Effector memory CD8-positive, alpha-beta T cell (primary cell): ENCODE data around the gene GGN.

Experiments
- ATAC-seq: fragments of 150-1000 bp; cut with Tn5 transposase; replicated peaks from 2 replicates; pipeline ENCODE4 v1.10.0; 2021; ENCODE audit warnings: mild to moderate bottlenecking, moderate library complexity
- DNase-seq, 3 experiments: peaks; one replicate each; pipeline ENCODE4 v3.0.0; 2021
- H3K27ac Mint-ChIP-seq, 2 donors: one replicate each; pipeline ENCODE4 v1.8.0; 2022; ENCODE audit warnings: mild to moderate bottlenecking in 2 of 2, mixed read lengths in 2 of 2, moderate library complexity in 2 of 2
- H3K27me3 Mint-ChIP-seq, 2 donors: one replicate each; pipeline ENCODE4 v1.8.0; 2022; ENCODE audit warnings: mixed read lengths in 2 of 2
- H3K36me3 Mint-ChIP-seq: one replicate; pipeline ENCODE4 v1.8.0; 2022; ENCODE audit warnings: mild to moderate bottlenecking, moderate library complexity, mixed read lengths; ENCODE audit not compliant: insufficient read depth
- H3K4me1 Mint-ChIP-seq, 2 donors: one replicate each; pipeline ENCODE4 v1.8.0; 2022; ENCODE audit warnings: low read depth in 2 of 2, mixed read lengths in 2 of 2
- H3K4me3 Mint-ChIP-seq, 2 donors: one replicate each; pipeline ENCODE4 v1.8.0; 2022; ENCODE audit warnings: mild to moderate bottlenecking in 2 of 2, mixed read lengths in 2 of 2, moderate library complexity in 2 of 2
- H3K9me3 Mint-ChIP-seq, 2 donors: one replicate each; pipeline ENCODE4 v1.8.0; 2022; ENCODE audit warnings: mixed read lengths in 2 of 2

Gene GGN

GRCh38 chr19:38402967-38403674, 15.3 kb upstream of the GGN start, which contains the start of gene FAM98C:
FAM98C (plus strand) TSS chr19:38403093; CDS start chr19:38403154, 61 bp downstream.
- ATAC-seq (peak; percentile 93), DNase-seq (peak; percentile 96 to 98 (median 97))
- Mint-ChIP-seq H3K27me3 (peaks cover 9 to 14% of the 10 kb centered on the region in 2 donors), H3K27ac (peak within 1 kb of the TSS; percentile 95), H3K4me1 (peaks cover 10 to 15% of the 10 kb centered on the region in 2 donors), H3K9me3 (no peaks in the 10 kb centered on the region), H3K36me3 (peaks cover 41% of the 10 kb centered on the region), H3K4me3 (peak within 1 kb of the TSS; percentile 93 to 97)

GRCh38 chr19:38402623-38402966, 14.8 kb upstream of the GGN start:
- Mint-ChIP-seq H3K4me3 (peak overlapping the region; percentile 93 to 97), H3K4me1 (peaks cover 10 to 15% of the 10 kb centered on the region in 2 donors), H3K9me3 (no peaks in the 10 kb centered on the region), H3K36me3 (peaks cover 36% of the 10 kb centered on the region), H3K27ac (peak overlapping the region; percentile 95), H3K27me3 (peaks cover 9 to 14% of the 10 kb centered on the region in 2 donors)
- no peak for DNase-seq
- no peak for ATAC-seq

DNA sequence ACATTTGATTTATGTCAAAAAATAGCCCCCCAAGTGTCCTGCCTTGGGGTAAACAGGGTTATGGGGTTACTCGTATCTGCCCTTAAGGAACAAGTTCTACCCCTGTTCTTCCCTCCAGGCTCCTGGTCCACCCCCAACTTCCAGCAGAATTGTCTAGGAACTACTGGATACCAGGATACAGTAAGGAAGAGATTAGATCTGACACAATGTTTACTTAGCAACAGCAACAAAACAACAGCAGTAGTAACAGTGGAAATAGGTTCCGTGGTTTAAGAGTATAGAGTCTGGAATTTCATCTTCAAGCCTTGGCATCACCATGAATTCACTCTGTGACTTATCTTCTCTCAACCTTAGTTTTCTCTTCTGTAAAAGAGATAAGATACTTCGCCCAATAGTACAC, 13.3 kb upstream of the GGN start:
- no peaks in the 10 kb centered on the region for H3K9me3 Mint-ChIP-seq
- H3K4me1 Mint-ChIP-seq = peaks cover 10 to 23% of the 10 kb centered on the region in 2 donors
- peaks cover 9 to 14% of the 10 kb centered on the region in 2 donors for H3K27me3 Mint-ChIP-seq
- peaks cover 28% of the 10 kb centered on the region for H3K36me3 Mint-ChIP-seq
- H3K27ac Mint-ChIP-seq = no peak overlapping the region
- DNase-seq = no peak
- no peak for ATAC-seq
- H3K4me3 Mint-ChIP-seq = no peak overlapping the region

DNA sequence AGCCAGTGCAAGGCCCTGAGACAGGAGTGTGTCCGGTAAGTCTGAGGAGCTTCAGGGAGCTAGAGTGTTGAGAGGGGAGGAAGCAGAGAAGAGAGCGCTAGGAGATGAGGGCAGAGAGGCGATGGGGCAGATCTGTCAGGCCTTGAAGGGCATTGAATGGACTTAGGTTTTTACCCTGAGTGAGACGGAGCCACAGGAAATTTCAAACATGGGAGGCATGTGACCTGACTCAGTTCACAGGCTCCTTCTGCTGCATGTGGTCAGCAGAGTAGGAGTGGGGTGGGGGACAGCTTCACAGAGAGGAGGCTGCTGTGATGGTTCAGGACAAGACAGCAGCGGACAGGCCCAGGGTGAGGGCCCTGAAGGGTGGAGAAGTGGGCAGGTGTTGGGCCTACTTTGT, 12.5 kb upstream of the GGN start:
- peaks cover 10 to 22% of the 10 kb centered on the region in 2 donors for H3K4me1 Mint-ChIP-seq
- no peak overlapping the region for H3K27ac Mint-ChIP-seq
- peaks cover 21% of the 10 kb centered on the region for H3K36me3 Mint-ChIP-seq
- ATAC-seq (no peak), DNase-seq (no peak)
- no peak overlapping the region for H3K4me3 Mint-ChIP-seq
- no peaks in the 10 kb centered on the region for H3K9me3 Mint-ChIP-seq
- peaks cover 9 to 14% of the 10 kb centered on the region in 2 donors for H3K27me3 Mint-ChIP-seq

DNA sequence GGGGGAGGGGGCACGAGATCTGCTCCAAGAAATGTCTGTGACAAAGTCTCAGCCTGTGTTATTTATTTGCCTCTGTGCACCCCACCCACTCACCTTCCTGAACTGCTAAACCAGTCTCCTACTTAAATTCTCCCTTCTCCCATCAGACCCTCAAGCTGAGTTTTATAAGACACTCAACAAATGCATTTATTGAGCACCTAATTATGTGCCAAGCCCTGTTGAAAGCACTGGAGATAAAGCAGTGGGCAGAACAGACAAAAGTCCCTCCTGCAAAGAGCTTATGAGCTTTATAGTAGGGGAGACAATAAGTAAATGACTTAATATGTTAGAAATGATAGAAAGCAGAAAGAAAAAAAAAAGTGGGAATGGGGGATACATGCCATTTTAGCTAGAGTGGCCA, 11.7 kb upstream of the GGN start:
- H3K27me3 Mint-ChIP-seq = peaks cover 9 to 14% of the 10 kb centered on the region in 2 donors
- H3K9me3 Mint-ChIP-seq = no peaks in the 10 kb centered on the region
- DNase-seq (no peak), ATAC-seq (no peak)
- peaks cover 10 to 19% of the 10 kb centered on the region in 2 donors for H3K4me1 Mint-ChIP-seq
- peaks cover 12% of the 10 kb centered on the region for H3K36me3 Mint-ChIP-seq
- H3K4me3 Mint-ChIP-seq = no peak overlapping the region
- no peak overlapping the region for H3K27ac Mint-ChIP-seq

- Mint-ChIP-seq H3K27ac (no peak overlapping the region), H3K4me1 (peaks cover 7 to 18% of the 10 kb centered on the region in 2 donors), H3K9me3 (no peaks in the 10 kb centered on the region), H3K27me3 (peaks cover 9 to 14% of the 10 kb centered on the region in 2 donors), H3K4me3 (no peak overlapping the region), H3K36me3 (peaks cover 10% of the 10 kb centered on the region)
- DNase-seq = no peak
- ATAC-seq = no peak
Observed at GRCh38 chr19:38399081-38399480, 11.2 kb upstream of the GGN start.

DNA sequence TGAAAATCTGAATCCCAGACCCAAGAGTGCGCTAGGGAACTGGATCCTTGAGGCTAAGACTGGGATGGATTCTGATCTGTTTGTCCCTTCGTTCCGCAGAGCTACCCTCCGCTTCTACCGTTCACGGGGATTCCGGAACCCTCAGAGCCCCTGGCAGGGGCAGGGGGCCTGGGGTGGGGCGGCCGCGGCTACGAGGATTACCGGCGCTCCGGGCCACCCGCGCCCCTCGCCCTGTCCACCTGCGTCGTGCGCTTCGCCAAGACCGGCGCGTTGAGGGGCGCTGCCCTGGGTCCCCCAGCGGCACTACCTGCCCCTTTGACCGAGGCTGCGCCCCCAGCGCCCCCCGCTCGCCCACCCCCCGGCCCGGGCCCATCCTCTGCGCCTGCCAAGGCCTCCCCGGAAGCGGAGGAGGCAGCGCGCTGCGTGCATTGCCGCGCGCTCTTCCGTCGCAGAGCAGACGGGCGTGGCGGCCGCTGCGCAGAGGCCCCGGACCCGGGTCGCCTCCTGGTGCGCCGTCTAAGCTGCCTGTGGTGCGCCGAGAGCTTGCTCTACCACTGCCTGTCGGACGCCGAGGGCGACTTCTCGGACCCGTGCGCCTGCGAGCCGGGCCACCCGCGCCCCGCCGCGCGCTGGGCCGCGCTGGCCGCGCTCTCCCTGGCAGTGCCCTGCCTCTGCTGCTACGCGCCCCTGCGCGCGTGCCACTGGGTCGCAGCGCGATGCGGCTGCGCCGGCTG, 7.7 kb upstream of the GGN start:
- ATAC-seq = peak; percentile 83
- peak in 1 of 3 experiments; percentile 35 for DNase-seq
- Mint-ChIP-seq H3K4me1 (peaks cover 4 to 15% of the 10 kb centered on the region in 2 donors), H3K36me3 (no peaks in the 10 kb centered on the region), H3K9me3 (no peaks in the 10 kb centered on the region), H3K27ac (peak overlapping the region in 1 of 2 donors; percentile 68), H3K4me3 (peak overlapping the region; percentile 67 to 69), H3K27me3 (peaks cover 9 to 14% of the 10 kb centered on the region in 2 donors)

GRCh38 chr19:38394488-38394887, 6.7 kb upstream of the GGN start:
- DNase-seq (peak in 1 of 3 experiments; percentile 41), ATAC-seq (peak; percentile 64)
- Mint-ChIP-seq H3K36me3 (no peaks in the 10 kb centered on the region), H3K4me1 (peaks cover 5 to 17% of the 10 kb centered on the region in 2 donors), H3K27me3 (peaks cover 4 to 8% of the 10 kb centered on the region in 2 donors), H3K4me3 (peak overlapping the region; percentile 63 to 67), H3K9me3 (no peaks in the 10 kb centered on the region), H3K27ac (peak overlapping the region; percentile 9 to 68)

DNA sequence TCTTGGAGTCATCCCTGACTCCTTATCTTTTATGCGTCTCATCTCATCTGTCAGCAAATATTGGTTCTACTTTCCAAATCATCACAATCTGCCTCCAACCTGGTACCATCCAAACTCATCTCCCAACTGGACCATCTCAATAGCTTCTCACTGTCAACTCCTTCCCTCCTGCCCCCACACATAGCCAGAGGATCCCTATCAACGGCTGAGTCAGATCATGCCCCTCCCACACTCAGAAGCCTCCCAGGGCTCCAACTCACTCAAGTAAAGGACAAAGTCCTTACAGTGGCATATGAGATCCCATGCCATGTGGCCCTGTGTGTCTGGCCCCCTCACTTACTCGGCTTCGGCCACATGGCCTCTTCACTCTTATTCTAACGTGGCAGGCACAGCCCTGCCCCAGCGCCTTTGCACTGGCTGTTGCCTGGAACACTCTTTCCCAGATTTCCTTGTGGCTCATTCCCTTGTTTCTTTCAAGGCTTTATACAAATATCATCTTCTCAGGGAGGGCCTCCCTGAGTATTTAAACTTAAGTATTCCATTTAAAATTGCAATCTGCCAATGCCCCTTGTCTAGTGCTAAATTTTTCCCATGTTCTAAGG, 5.0 kb upstream of the GGN start:
- H3K27me3 Mint-ChIP-seq = no peaks in the 10 kb centered on the region
- H3K4me3 Mint-ChIP-seq = no peak overlapping the region
- H3K27ac Mint-ChIP-seq = no peak overlapping the region

DNA sequence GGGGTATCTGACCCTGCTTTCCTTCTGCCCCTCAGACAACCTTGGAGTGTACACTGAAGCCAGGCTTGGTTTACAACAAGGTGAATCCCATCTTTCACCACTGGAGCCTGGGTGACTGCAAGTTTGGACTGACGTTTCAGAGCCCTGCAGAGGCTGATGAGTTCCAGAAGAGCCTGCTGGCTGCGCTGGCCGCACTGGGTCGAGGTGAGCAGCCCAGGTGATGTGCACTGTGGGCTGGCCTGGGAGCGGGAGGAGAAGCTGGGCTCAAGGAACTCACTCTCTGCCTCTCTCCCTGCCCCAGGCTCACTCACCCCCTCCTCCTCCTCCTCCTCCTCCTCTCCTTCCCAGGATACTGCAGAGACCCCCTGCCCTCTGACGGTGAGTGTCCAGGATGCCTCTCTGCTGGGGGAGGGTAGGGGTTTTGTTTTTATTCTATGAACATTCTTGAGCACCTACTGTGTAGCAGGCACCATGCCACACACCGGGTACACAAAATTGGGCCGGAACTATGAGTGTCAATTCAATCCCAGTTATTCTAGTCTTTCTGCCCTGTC, 4.2 kb upstream of the GGN start:
- ATAC-seq (no peak), DNase-seq (no peak)
- Mint-ChIP-seq H3K9me3 (no peaks in the 10 kb centered on the region), H3K4me1 (peaks cover 16 to 24% of the 10 kb centered on the region in 2 donors), H3K36me3 (peaks cover 11% of the 10 kb centered on the region), H3K27me3 (no peaks in the 10 kb centered on the region), H3K27ac (no peak overlapping the region), H3K4me3 (no peak overlapping the region)

More for the DNA sequence above, 5.0 kb upstream of the GGN start:
- DNase-seq = no peak
- Mint-ChIP-seq H3K36me3 (peaks cover 4% of the 10 kb centered on the region), H3K9me3 (no peaks in the 10 kb centered on the region), H3K4me1 (peaks cover 12 to 21% of the 10 kb centered on the region in 2 donors)
- ATAC-seq = no peak

DNA sequence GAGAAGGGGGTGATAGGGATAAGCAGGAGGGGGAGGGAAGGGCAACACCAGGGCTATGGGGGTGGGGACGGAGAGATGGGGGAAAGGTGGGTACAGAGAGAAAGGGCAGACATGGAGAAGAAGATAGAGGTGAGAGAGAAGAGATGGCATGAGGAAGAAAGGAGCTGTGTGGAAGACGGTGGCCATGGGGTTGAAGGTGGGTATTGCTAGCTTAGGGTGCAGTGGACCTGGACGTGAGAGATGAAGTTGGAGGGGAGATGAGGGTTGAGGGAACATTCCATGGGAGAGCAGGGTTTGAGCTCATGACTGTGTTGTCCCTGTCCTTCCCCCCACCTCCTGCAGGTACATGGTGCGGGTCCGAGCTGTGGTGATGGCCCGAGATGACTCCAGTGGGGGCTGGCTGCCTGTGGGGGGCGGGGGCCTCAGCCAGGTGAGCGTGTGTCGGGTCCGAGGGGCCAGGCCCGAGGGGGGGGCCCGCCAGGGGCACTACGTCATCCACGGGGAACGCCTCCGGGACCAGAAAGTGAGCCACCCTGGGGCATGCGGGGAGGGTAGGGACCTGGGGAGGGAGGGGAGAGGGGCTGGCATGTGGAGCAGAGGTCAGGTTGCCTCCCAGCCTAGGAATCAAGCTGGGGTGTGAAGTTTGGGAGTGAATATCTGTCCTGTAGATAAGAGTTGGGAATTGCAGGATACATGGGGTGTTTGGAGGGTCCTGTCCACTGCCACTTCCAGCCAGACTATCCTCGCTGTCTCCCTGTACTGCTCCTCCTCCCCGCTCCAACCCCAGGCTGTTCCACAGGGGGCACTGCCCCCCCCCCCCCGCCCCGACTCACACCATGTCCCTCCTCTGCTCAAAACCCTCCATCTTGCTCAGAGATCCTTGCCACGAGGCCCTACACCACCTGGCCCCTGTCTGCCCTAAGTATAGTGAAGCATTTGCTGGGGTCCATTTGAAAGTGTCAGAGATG, 2.4 kb upstream of the GGN start:
- no peaks in the 10 kb centered on the region for H3K27me3 Mint-ChIP-seq
- DNase-seq = no peak
- no peak overlapping the region for H3K27ac Mint-ChIP-seq

DNA sequence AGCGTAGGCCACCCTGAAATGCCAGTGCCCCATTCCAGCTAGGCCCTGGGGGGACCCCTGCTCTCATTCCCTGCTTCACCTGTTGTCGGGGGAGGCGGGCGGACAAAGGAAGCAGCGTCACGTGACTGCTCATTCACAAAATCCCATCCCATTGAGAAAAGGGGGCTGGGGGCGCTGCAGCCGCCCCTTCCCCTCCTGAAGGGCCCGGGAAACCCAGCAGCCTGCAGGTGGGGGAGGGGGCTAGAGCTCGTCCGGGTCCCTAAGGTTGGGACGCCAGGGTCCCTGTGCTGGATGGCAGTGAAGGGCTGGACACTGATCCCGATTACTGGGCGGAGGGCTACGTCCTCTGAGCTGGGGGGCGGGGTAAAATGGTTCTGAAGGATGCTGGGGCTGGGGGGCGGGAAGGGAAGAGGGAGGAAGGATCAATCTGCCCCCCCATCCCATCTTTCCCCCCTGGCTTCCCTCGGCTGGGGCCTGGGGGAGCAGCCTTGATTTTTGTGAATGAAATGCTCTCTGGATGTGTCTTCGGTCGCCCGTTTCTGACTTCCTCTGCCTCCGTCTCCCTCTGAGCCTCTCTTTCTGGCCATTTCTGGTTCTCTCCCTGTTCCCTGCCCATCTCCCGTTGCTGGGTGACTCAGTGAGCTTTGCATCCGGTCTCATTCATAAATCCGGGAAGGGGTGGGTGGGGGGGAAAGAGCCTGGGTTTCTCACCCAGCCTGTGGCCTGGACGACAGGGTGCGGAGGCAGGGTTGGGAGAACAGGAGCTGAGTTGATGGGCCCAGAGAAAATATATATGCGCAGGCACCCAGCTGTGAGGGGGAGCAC, 1.5 kb upstream of the GGN start:
- H3K4me3 Mint-ChIP-seq = peak overlapping the region; percentile 60 to 85
- H3K27ac Mint-ChIP-seq = no peak overlapping the region
- DNase-seq (no peak), ATAC-seq (no peak)
- H3K4me1 Mint-ChIP-seq = peaks cover 12 to 15% of the 10 kb centered on the region in 2 donors
- peaks cover 17% of the 10 kb centered on the region for H3K36me3 Mint-ChIP-seq
- no peaks in the 10 kb centered on the region for H3K9me3 Mint-ChIP-seq
- no peaks in the 10 kb centered on the region for H3K27me3 Mint-ChIP-seq

More for the DNA sequence above, 2.4 kb upstream of the GGN start:
- peaks cover 16 to 17% of the 10 kb centered on the region in 2 donors for H3K4me1 Mint-ChIP-seq
- peak overlapping the region; percentile 60 to 85 for H3K4me3 Mint-ChIP-seq
- H3K9me3 Mint-ChIP-seq = no peaks in the 10 kb centered on the region
- peaks cover 11% of the 10 kb centered on the region for H3K36me3 Mint-ChIP-seq
- no peak for ATAC-seq
